Measurements from ENCODE around the gene KRT82. TPM values are rescaled to one million over a fixed set of nuclear protein-coding genes. Genes with fewer than 3 reads are reported as not detected.

Gene KRT82
- total and polyA plus RNA-seq, 4 donors: not detected

GRCh38 chr12:52415870-52416750, 10.0 kb upstream of the KRT82 start:
- WGBS, 2 donors: 72 to 80% methylated on average over 10 of the region's 10 CpGs
- no peak overlapping the region for H3K27ac ChIP-seq (ENCODE audit: low read depth in 1 of 2, low read length in 1 of 2)
- peak; percentile 66 to 93 (median 87) for DNase-seq

GRCh38 chr12:52414936-52415335, 8.8 kb upstream of the KRT82 start:
- ATAC-seq (ENCODE audit: insufficient read depth, low FRiP score) (no peak), DNase-seq (no peak)
- Histone ChIP-seq H3K4me1 (ENCODE audit: control insufficient read depth in 5 of 5, insufficient read depth in 5 of 5, low read length in 5 of 5) (peaks cover 0 to 7% (median 0%) of the 10 kb centered on the region in 5 donors), H3K9ac (ENCODE audit: insufficient read depth in 1 of 2, low read length in 2 of 2) (no peak overlapping the region), H3K4me3 (no peak overlapping the region), H3K27me3 (ENCODE audit: control insufficient read depth in 3 of 3, insufficient read depth in 3 of 3, low read length in 2 of 3) (no peaks in the 10 kb centered on the region), H3K27ac (ENCODE audit: low read depth in 1 of 2, low read length in 1 of 2) (no peak overlapping the region), H3K36me3 (ENCODE audit: control insufficient read depth in 4 of 4, insufficient read depth in 4 of 4, low read length in 4 of 4) (no peaks in the 10 kb centered on the region), H3K9me3 (ENCODE audit: control insufficient read depth in 4 of 4, insufficient read depth in 3 of 4, low read length in 3 of 4) (no peaks in the 10 kb centered on the region)
- 76 to 78% methylated on average over 5 of the region's 5 CpGs for WGBS, 2 donors
- no peak for TF ChIP-seq CTCF (IDR thresholded peaks at IDR 0.05; ENCODE audit: control extremely low read depth, extremely low read depth)

More at GRCh38 chr12:52415870-52416750, 10.0 kb upstream of the KRT82 start:
- Histone ChIP-seq H3K4me3 (no peak overlapping the region), H3K9me3 (ENCODE audit: control insufficient read depth in 4 of 4, insufficient read depth in 3 of 4, low read length in 3 of 4) (no peaks in the 10 kb centered on the region), H3K9ac (ENCODE audit: insufficient read depth in 1 of 2, low read length in 2 of 2) (no peak overlapping the region), H3K27me3 (ENCODE audit: control insufficient read depth in 3 of 3, insufficient read depth in 3 of 3, low read length in 2 of 3) (no peaks in the 10 kb centered on the region), H3K36me3 (ENCODE audit: control insufficient read depth in 4 of 4, insufficient read depth in 4 of 4, low read length in 4 of 4) (no peaks in the 10 kb centered on the region), H3K4me1 (ENCODE audit: control insufficient read depth in 5 of 5, insufficient read depth in 5 of 5, low read length in 5 of 5) (peaks cover 0 to 7% (median 0%) of the 10 kb centered on the region in 5 donors)
- ATAC-seq (ENCODE audit: insufficient read depth, low FRiP score): no peak
- TF ChIP-seq CTCF (IDR thresholded peaks at IDR 0.05; ENCODE audit: control extremely low read depth, extremely low read depth): no peak

- Histone ChIP-seq H3K4me1 (ENCODE audit: control insufficient read depth in 5 of 5, insufficient read depth in 5 of 5, low read length in 5 of 5) (peaks cover 0 to 7% (median 0%) of the 10 kb centered on the region in 5 donors), H3K9ac (ENCODE audit: insufficient read depth in 1 of 2, low read length in 2 of 2) (no peak overlapping the region), H3K9me3 (ENCODE audit: control insufficient read depth in 4 of 4, insufficient read depth in 3 of 4, low read length in 3 of 4) (no peaks in the 10 kb centered on the region), H3K27me3 (ENCODE audit: control insufficient read depth in 3 of 3, insufficient read depth in 3 of 3, low read length in 2 of 3) (no peaks in the 10 kb centered on the region), H3K27ac (ENCODE audit: low read depth in 1 of 2, low read length in 1 of 2) (no peak overlapping the region), H3K4me3 (no peak overlapping the region), H3K36me3 (ENCODE audit: control insufficient read depth in 4 of 4, insufficient read depth in 4 of 4, low read length in 4 of 4) (no peaks in the 10 kb centered on the region)
- 61 to 68% methylated on average over 8 of the region's 8 CpGs for WGBS, 2 donors
- no peak for TF ChIP-seq CTCF (IDR thresholded peaks at IDR 0.05; ENCODE audit: control extremely low read depth, extremely low read depth)
- DNase-seq (no peak), ATAC-seq (ENCODE audit: insufficient read depth, low FRiP score) (no peak)
These were observed 7.7 kb upstream of the KRT82 start for GRCh38 chr12:52413782-52414345.

Data from lung (tissue), 12 donors.